Esophagus muscularis mucosa (tissue), 3 donors: ENCODE measurements around the gene GOLIM4.

Source experiments
- EP300 ChIP-seq: sonication (generic); formaldehyde crosslinking; IDR thresholded peaks from one replicate; pipeline ENCODE4 v1.6.1; 2017; ENCODE audit warnings: antibody characterized with exemption
- TF ChIP-seq, protein P1 (sequence below), 3 experiments: fragments of 200-600 bp in 2 of 3; fragments of 450-650 bp in 1 of 3; sonication (generic) in 2 of 3; IDR thresholded peaks; one replicate each; pipeline ENCODE4 v1.5.1; 2017 to 2019; ENCODE audit warnings: antibody characterized with exemption in 3 of 3, mild to moderate bottlenecking in 2 of 3, moderate library complexity in 1 of 3

DNA sequence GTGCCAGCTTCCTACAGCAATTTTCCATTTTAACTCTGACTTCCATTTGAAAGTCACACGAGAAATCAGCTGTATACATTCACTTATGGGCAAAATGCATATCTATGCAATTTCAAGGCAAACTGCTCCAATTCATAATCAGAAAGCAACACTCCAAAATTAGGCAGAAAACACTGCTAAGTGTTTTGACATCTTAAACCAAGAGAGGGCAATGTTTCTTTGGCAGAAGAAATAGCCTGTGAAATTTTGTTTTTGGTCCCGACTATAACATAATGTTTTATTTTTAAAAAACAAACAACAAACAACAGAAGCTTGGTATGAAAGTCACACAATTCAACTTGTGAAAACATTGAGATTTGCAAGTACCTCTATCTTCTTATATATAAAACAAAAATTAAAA lies 42.6 kb downstream of the GOLIM4 start:
- no peak for TF ChIP-seq EP300
- TF ChIP-seq, protein P1, sequence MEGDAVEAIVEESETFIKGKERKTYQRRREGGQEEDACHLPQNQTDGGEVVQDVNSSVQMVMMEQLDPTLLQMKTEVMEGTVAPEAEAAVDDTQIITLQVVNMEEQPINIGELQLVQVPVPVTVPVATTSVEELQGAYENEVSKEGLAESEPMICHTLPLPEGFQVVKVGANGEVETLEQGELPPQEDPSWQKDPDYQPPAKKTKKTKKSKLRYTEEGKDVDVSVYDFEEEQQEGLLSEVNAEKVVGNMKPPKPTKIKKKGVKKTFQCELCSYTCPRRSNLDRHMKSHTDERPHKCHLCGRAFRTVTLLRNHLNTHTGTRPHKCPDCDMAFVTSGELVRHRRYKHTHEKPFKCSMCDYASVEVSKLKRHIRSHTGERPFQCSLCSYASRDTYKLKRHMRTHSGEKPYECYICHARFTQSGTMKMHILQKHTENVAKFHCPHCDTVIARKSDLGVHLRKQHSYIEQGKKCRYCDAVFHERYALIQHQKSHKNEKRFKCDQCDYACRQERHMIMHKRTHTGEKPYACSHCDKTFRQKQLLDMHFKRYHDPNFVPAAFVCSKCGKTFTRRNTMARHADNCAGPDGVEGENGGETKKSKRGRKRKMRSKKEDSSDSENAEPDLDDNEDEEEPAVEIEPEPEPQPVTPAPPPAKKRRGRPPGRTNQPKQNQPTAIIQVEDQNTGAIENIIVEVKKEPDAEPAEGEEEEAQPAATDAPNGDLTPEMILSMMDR (IDR thresholded peaks at IDR 0.05) = peak in 2 of 3 experiments; percentile 32 to 33
